Measurements from ENCODE around the gene DAP. TPM values are rescaled to one million over a fixed set of nuclear protein-coding genes. Genes with fewer than 3 reads are reported as not detected.
A peak's percentile ranks its signal among the peaks of the same experiment; 100 is the strongest.

Gene DAP
- total RNA-seq, 2 donors from 2014 or later = 40.1 to 54.5 TPM

- Mint-ChIP-seq H3K4me3 (no peak overlapping the region), H3K4me1 (peaks cover 35% of the 10 kb centered on the region), H3K27me3 (no peaks in the 10 kb centered on the region), H3K36me3 (ENCODE audit: low read depth) (peaks cover 7% of the 10 kb centered on the region), H3K27ac (peak overlapping the region; percentile 6)
- ATAC-seq = no peak
- H3K9me3 ChIP-seq (ENCODE audit: control insufficient read depth, low read length, poor library complexity, severe bottlenecking) = no peaks in the 10 kb centered on the region
- no peak for DNase-seq
Observed at GRCh38 chr5:10753178-10753577, 7.9 kb downstream of the DAP start.

GRCh38 chr5:10752451-10752850, 8.6 kb downstream of the DAP start:
- H3K36me3 Mint-ChIP-seq (ENCODE audit: low read depth) = peaks cover 7% of the 10 kb centered on the region
- H3K27ac Mint-ChIP-seq = peak overlapping the region; percentile 16
- ATAC-seq = no peak

GRCh38 chr5:10750909-10751308, 10.1 kb downstream of the DAP start:
- Mint-ChIP-seq H3K27ac (no peak overlapping the region), H3K27me3 (no peaks in the 10 kb centered on the region), H3K4me3 (no peak overlapping the region), H3K4me1 (peaks cover 30% of the 10 kb centered on the region), H3K36me3 (ENCODE audit: low read depth) (peaks cover 12% of the 10 kb centered on the region)
- no peak for DNase-seq
- H3K9me3 ChIP-seq (ENCODE audit: control insufficient read depth, low read length, poor library complexity, severe bottlenecking) = no peaks in the 10 kb centered on the region
- ATAC-seq = no peak

More at GRCh38 chr5:10752451-10752850, 8.6 kb downstream of the DAP start:
- no peak for DNase-seq
- Mint-ChIP-seq H3K4me1 (peaks cover 33% of the 10 kb centered on the region), H3K4me3 (no peak overlapping the region), H3K27me3 (no peaks in the 10 kb centered on the region)
- no peaks in the 10 kb centered on the region for H3K9me3 ChIP-seq (ENCODE audit: control insufficient read depth, low read length, poor library complexity, severe bottlenecking)

GRCh38 chr5:10747678-10748622, 13.1 kb downstream of the DAP start:
- H3K4me1 Mint-ChIP-seq = peaks cover 15% of the 10 kb centered on the region
- H3K27ac Mint-ChIP-seq = no peak overlapping the region
- no peaks in the 10 kb centered on the region for H3K9me3 ChIP-seq (ENCODE audit: control insufficient read depth, low read length, poor library complexity, severe bottlenecking)
- DNase-seq = no peak
- no peaks in the 10 kb centered on the region for H3K27me3 Mint-ChIP-seq
- no peak overlapping the region for H3K4me3 Mint-ChIP-seq
- no peak for ATAC-seq
- H3K36me3 Mint-ChIP-seq (ENCODE audit: low read depth) = peaks cover 16% of the 10 kb centered on the region

GRCh38 chr5:10746711-10747110, 14.3 kb downstream of the DAP start:
- no peak for ATAC-seq
- no peak for DNase-seq
- peaks cover 19% of the 10 kb centered on the region for H3K36me3 Mint-ChIP-seq (ENCODE audit: low read depth)
- peaks cover 15% of the 10 kb centered on the region for H3K4me1 Mint-ChIP-seq
- no peaks in the 10 kb centered on the region for H3K27me3 Mint-ChIP-seq
- no peak overlapping the region for H3K27ac Mint-ChIP-seq
- no peak overlapping the region for H3K4me3 Mint-ChIP-seq
- no peaks in the 10 kb centered on the region for H3K9me3 ChIP-seq (ENCODE audit: control insufficient read depth, low read length, poor library complexity, severe bottlenecking)

GRCh38 chr5:10745133-10745532, 15.9 kb downstream of the DAP start:
- H3K4me1 Mint-ChIP-seq = peaks cover 12% of the 10 kb centered on the region
- ATAC-seq (no peak), DNase-seq (no peak)
- no peak overlapping the region for H3K27ac Mint-ChIP-seq
- no peaks in the 10 kb centered on the region for H3K9me3 ChIP-seq (ENCODE audit: control insufficient read depth, low read length, poor library complexity, severe bottlenecking)
- no peak overlapping the region for H3K4me3 Mint-ChIP-seq
- peaks cover 21% of the 10 kb centered on the region for H3K36me3 Mint-ChIP-seq (ENCODE audit: low read depth)
- H3K27me3 Mint-ChIP-seq = no peaks in the 10 kb centered on the region

GRCh38 chr5:10744681-10745080, 16.4 kb downstream of the DAP start:
- Mint-ChIP-seq H3K4me1 (peaks cover 12% of the 10 kb centered on the region), H3K36me3 (ENCODE audit: low read depth) (peaks cover 21% of the 10 kb centered on the region), H3K4me3 (no peak overlapping the region), H3K27ac (no peak overlapping the region), H3K27me3 (no peaks in the 10 kb centered on the region)
- DNase-seq (no peak), ATAC-seq (no peak)
- H3K9me3 ChIP-seq (ENCODE audit: control insufficient read depth, low read length, poor library complexity, severe bottlenecking) = no peaks in the 10 kb centered on the region

GRCh38 chr5:10743951-10744350, 17.1 kb downstream of the DAP start:
- no peaks in the 10 kb centered on the region for H3K9me3 ChIP-seq (ENCODE audit: control insufficient read depth, low read length, poor library complexity, severe bottlenecking)
- Mint-ChIP-seq H3K27ac (no peak overlapping the region), H3K4me1 (peaks cover 12% of the 10 kb centered on the region), H3K4me3 (no peak overlapping the region), H3K36me3 (ENCODE audit: low read depth) (peaks cover 21% of the 10 kb centered on the region), H3K27me3 (no peaks in the 10 kb centered on the region)
- no peak for DNase-seq
- ATAC-seq = no peak

GRCh38 chr5:10743526-10743925, 17.5 kb downstream of the DAP start:
- no peaks in the 10 kb centered on the region for H3K27me3 Mint-ChIP-seq
- H3K4me1 Mint-ChIP-seq = peaks cover 12% of the 10 kb centered on the region
- H3K9me3 ChIP-seq (ENCODE audit: control insufficient read depth, low read length, poor library complexity, severe bottlenecking) = no peaks in the 10 kb centered on the region
- DNase-seq = no peak
- H3K4me3 Mint-ChIP-seq = no peak overlapping the region
- H3K27ac Mint-ChIP-seq = no peak overlapping the region
- H3K36me3 Mint-ChIP-seq (ENCODE audit: low read depth) = peaks cover 25% of the 10 kb centered on the region
- no peak for ATAC-seq

GRCh38 chr5:10741661-10742060, 19.4 kb downstream of the DAP start:
- Mint-ChIP-seq H3K36me3 (ENCODE audit: low read depth) (peaks cover 26% of the 10 kb centered on the region), H3K4me1 (peaks cover 10% of the 10 kb centered on the region), H3K27me3 (no peaks in the 10 kb centered on the region), H3K4me3 (no peak overlapping the region), H3K27ac (no peak overlapping the region)
- no peaks in the 10 kb centered on the region for H3K9me3 ChIP-seq (ENCODE audit: control insufficient read depth, low read length, poor library complexity, severe bottlenecking)
- ATAC-seq = no peak
- DNase-seq = no peak

- ATAC-seq = no peak
- H3K27ac Mint-ChIP-seq = no peak overlapping the region
- H3K4me3 Mint-ChIP-seq = no peak overlapping the region
- DNase-seq = no peak
- peaks cover 10% of the 10 kb centered on the region for H3K4me1 Mint-ChIP-seq
- peaks cover 20% of the 10 kb centered on the region for H3K36me3 Mint-ChIP-seq (ENCODE audit: low read depth)
- H3K27me3 Mint-ChIP-seq = no peaks in the 10 kb centered on the region
- no peaks in the 10 kb centered on the region for H3K9me3 ChIP-seq (ENCODE audit: control insufficient read depth, low read length, poor library complexity, severe bottlenecking)
Observed at GRCh38 chr5:10740384-10740783, 20.6 kb downstream of the DAP start.

- Mint-ChIP-seq H3K4me3 (no peak overlapping the region), H3K36me3 (ENCODE audit: low read depth) (peaks cover 11% of the 10 kb centered on the region), H3K4me1 (peaks cover 13% of the 10 kb centered on the region), H3K27ac (no peak overlapping the region), H3K27me3 (no peaks in the 10 kb centered on the region)
- ATAC-seq (no peak), DNase-seq (no peak)
- H3K9me3 ChIP-seq (ENCODE audit: control insufficient read depth, low read length, poor library complexity, severe bottlenecking) = no peaks in the 10 kb centered on the region
Observed at GRCh38 chr5:10737880-10738279, 23.2 kb downstream of the DAP start.

- no peaks in the 10 kb centered on the region for H3K9me3 ChIP-seq (ENCODE audit: control insufficient read depth, low read length, poor library complexity, severe bottlenecking)
- Mint-ChIP-seq H3K4me3 (no peak overlapping the region), H3K4me1 (peaks cover 18% of the 10 kb centered on the region), H3K27me3 (no peaks in the 10 kb centered on the region), H3K36me3 (ENCODE audit: low read depth) (peaks cover 12% of the 10 kb centered on the region), H3K27ac (no peak overlapping the region)
- DNase-seq = no peak
- ATAC-seq = no peak
Observed at GRCh38 chr5:10736808-10737207, 24.2 kb downstream of the DAP start.

GRCh38 chr5:10736354-10736753, 24.7 kb downstream of the DAP start:
- H3K27ac Mint-ChIP-seq = no peak overlapping the region
- H3K9me3 ChIP-seq (ENCODE audit: control insufficient read depth, low read length, poor library complexity, severe bottlenecking) = no peaks in the 10 kb centered on the region
- H3K27me3 Mint-ChIP-seq = no peaks in the 10 kb centered on the region
- ATAC-seq (no peak), DNase-seq (no peak)
- no peak overlapping the region for H3K4me3 Mint-ChIP-seq
- H3K36me3 Mint-ChIP-seq (ENCODE audit: low read depth) = peaks cover 10% of the 10 kb centered on the region
- peaks cover 18% of the 10 kb centered on the region for H3K4me1 Mint-ChIP-seq
